ENCODE measurements around the gene DOK5.

DNA sequence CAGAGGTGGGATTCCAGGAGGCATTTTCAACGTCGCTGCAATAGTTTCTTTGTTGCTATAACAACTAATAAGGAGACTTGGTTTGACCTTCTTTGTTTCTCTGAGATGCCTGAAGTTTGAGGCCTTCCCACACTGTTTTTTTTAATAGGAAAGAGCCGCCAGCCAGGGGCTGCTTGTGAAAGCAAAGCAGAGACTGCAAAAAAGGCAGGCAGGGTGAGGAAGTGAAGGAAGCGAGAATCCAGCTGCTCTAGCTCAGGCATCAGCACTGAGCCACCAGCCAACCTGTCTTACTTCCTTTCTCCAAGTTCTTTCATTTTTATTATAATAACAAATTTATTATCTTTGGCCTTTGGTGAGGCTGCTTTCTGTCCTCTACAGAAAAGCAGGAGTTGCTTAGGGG, 179.1 kb downstream of the DOK5 start:
- TF ChIP-seq CTCF (conservative IDR thresholded peaks at IDR 0.05) (no peak), ZFX (IDR thresholded peaks at IDR 0.05) (no peak)
